ENCODE results near the gene ATRNL1. TPM values are rescaled to one million over a fixed set of nuclear protein-coding genes. Genes with fewer than 3 reads are reported as not detected.

Gene ATRNL1
- total and polyA plus RNA-seq, 10 donors: 0.29 to 6.3 (median 2.2) TPM

DNA sequence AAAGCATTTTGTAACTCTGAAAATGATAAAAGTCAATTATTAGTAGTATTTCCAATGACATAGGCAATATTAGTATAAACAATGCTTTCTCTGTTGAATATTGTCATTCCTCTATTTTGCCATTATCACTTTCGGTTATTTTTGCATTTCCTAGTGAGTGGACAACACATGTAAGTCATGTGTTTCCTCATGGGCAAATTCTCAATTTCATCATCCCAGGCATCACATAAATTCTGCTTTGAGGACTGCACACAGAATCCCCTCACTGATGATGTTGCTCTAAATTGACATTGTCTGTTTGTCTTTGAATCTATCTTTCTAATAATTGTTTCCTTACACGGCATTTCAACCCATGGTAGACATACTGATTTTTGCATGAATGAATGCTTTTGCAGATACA lies 842.6 kb downstream of the ATRNL1 start:
- H3K9me3 ChIP-seq: peaks cover 0 to 10% (median 6%) of the 10 kb centered on the region in 8 donors
- no peak for DNase-seq

GRCh38 chr10:115936926-115937767 lies 844.0 kb downstream of the ATRNL1 start:
- 68 to 84% (median 82%) methylated on average over 9 of the region's 9 CpGs for WGBS, 5 donors
- Histone ChIP-seq H3K4me3 (no peak overlapping the region), H3K36me3 (no peaks in the 10 kb centered on the region), H3K27me3 (replicated peaks in 1 of 7) (no peaks in the 10 kb centered on the region), H3K27ac (no peak overlapping the region), H3K4me1 (peaks cover 0 to 7% (median 5%) of the 10 kb centered on the region in 6 donors), H3K9me3 (peaks cover 0 to 10% (median 6%) of the 10 kb centered on the region in 8 donors)
- TF ChIP-seq POLR2A (IDR thresholded peaks at IDR 0.05): no peak
- TF ChIP-seq CTCF (IDR thresholded peaks at IDR 0.05 in 8 of 11, conservative IDR thresholded peaks at IDR 0.05 in 3 of 11): no peak
- TF ChIP-seq POLR2AphosphoS5 (IDR thresholded peaks at IDR 0.05): no peak
- no peak for DNase-seq
- intact Hi-C loops (cut with DNase I; ENCODE audit: low total_unique reads): no loop called here

More for the DNA sequence above, 842.6 kb downstream of the ATRNL1 start:
- no peaks in the 10 kb centered on the region for H3K36me3 ChIP-seq
- H3K4me1 ChIP-seq: no peaks in the 10 kb centered on the region
- no peak overlapping the region for H3K27ac ChIP-seq
- TF ChIP-seq CTCF (IDR thresholded peaks at IDR 0.05 in 8 of 11, conservative IDR thresholded peaks at IDR 0.05 in 3 of 11): no peak
- TF ChIP-seq POLR2A (IDR thresholded peaks at IDR 0.05): no peak
- no peak for TF ChIP-seq POLR2AphosphoS5 (IDR thresholded peaks at IDR 0.05)
- H3K4me3 ChIP-seq: no peak overlapping the region
- 84 to 93% (median 90%) methylated on average over 2 of the region's 2 CpGs for WGBS, 5 donors
- intact Hi-C loops (cut with DNase I; ENCODE audit: low total_unique reads): no loop called here
- no peaks in the 10 kb centered on the region for H3K27me3 ChIP-seq (replicated peaks in 1 of 7)

DNA sequence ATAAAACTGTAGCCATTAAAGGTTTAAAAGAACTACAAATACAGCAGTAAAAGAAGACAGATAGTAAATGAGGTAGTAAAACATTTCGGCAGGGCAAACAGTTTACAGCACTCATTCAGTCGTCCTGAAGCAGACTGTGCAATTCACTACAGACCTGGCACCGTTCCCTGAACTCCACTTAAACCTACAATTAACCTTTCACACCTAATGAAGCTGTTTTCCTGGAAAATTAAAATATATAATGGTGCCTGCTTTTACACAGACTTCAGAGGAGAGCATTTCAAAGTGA lies 844.5 kb downstream of the ATRNL1 start:
- intact Hi-C loops (cut with DNase I; ENCODE audit: low total_unique reads): no loop called here
- TF ChIP-seq POLR2A (IDR thresholded peaks at IDR 0.05): no peak
- no peak for TF ChIP-seq CTCF (IDR thresholded peaks at IDR 0.05 in 8 of 11, conservative IDR thresholded peaks at IDR 0.05 in 3 of 11)
- TF ChIP-seq POLR2AphosphoS5 (IDR thresholded peaks at IDR 0.05): no peak
- Histone ChIP-seq H3K36me3 (no peaks in the 10 kb centered on the region), H3K4me3 (no peak overlapping the region), H3K27me3 (replicated peaks in 1 of 7) (no peaks in the 10 kb centered on the region), H3K9me3 (peaks cover 0 to 10% (median 6%) of the 10 kb centered on the region in 8 donors), H3K27ac (no peak overlapping the region), H3K4me1 (peaks cover 0 to 11% (median 7%) of the 10 kb centered on the region in 6 donors)
- DNase-seq: no peak
- WGBS, 5 donors: 55 to 69% (median 59%) methylated on average over 3 of the region's 3 CpGs

DNA sequence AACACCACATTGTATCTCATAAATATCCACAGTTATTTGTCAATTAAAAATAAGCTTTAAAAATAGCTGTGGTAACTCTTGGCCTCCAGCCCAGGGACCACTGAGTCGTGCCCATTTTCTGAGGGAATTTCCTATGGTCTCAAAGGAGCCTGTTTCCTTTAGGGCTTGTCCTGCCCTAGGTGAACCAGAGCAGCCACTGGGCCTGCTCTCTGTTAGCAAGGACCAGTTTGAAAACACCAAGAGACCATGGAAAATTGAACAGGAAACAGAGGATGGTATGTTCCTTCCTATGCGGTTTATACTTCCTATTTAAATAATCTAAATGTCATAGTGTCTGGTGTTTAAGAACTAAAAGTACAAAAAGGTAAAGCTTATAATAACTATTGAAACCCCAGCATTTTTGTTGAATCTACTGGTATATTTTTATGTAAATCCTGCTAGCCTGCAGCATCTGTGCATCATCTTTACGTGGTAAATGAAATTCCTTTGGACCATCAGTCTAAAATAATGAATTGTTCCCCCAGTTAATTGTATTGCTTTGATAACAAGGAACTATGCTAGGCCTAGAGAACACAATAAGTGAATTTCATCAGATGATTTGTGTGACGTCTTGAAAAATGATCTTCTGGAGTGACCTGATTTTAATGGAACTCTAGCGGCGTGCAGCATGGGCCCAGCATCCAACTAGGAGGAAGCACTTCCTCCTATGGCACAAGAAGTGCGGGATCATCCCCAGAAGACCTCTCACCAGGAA lies 846.1 kb downstream of the ATRNL1 start:
- H3K27ac ChIP-seq: no peak overlapping the region
- 56 to 64% (median 63%) methylated on average over 7 of the region's 7 CpGs for whole genome bisulfite sequencing, 5 donors
- H3K27me3 ChIP-seq (replicated peaks in 1 of 7): no peaks in the 10 kb centered on the region

More for the DNA sequence above, 846.1 kb downstream of the ATRNL1 start:
- Histone ChIP-seq H3K4me3 (no peak overlapping the region), H3K36me3 (no peaks in the 10 kb centered on the region), H3K9me3 (peaks cover 0 to 10% (median 6%) of the 10 kb centered on the region in 8 donors), H3K4me1 (peaks cover 0 to 11% (median 7%) of the 10 kb centered on the region in 6 donors)
- no peak for DNase-seq
- intact Hi-C loops (cut with DNase I; ENCODE audit: low total_unique reads): no loop called here
- TF ChIP-seq CTCF (IDR thresholded peaks at IDR 0.05 in 8 of 11, conservative IDR thresholded peaks at IDR 0.05 in 3 of 11) (no peak), POLR2AphosphoS5 (IDR thresholded peaks at IDR 0.05) (no peak), POLR2A (IDR thresholded peaks at IDR 0.05) (no peak)
